HepG2 (cell line): ENCODE data around the gene CKS1B. TPM values are rescaled to one million over a fixed set of nuclear protein-coding genes. Genes with fewer than 3 reads are reported as not detected.

ENCODE experiments used
- BHLHE40 ChIP-seq: IDR thresholded peaks from 2 replicates; pipeline ENCODE4 v1.6.1; 2011; ENCODE audit warnings: low read length, improper control_type of control experiment
- CHCHD3 ChIP-seq: sonication (generic); formaldehyde crosslinking; IDR thresholded peaks from 2 replicates; pipeline ENCODE4 v1.8.0; 2022; ENCODE audit warnings: mild to moderate bottlenecking, missing genetic modification reagents, moderate library complexity
- EEA1 ChIP-seq: sonication (generic); formaldehyde crosslinking; IDR thresholded peaks from 2 replicates; pipeline ENCODE4 v1.5.1; 2020; ENCODE audit warnings: mild to moderate bottlenecking, missing genetic modification reagents, borderline replicate concordance
- EZH2 ChIP-seq: conservative IDR thresholded peaks from 2 replicates; pipeline ENCODE4 v1.6.1; 2012; ENCODE audit warnings: mild to moderate bottlenecking, low read depth, low read length, moderate library complexity
- FOXM1 ChIP-seq: sonication (generic); formaldehyde crosslinking; IDR thresholded peaks from 2 replicates; pipeline ENCODE4 v1.5.0; 2020; ENCODE audit warnings: missing genetic modification reagents
- HHEX ChIP-seq: IDR thresholded peaks from 2 replicates; pipeline ENCODE4 v1.6.1; 2016; ENCODE audit warnings: control low read depth
- HINFP ChIP-seq: sonication (generic); formaldehyde crosslinking; IDR thresholded peaks from 2 replicates; pipeline ENCODE4 v1.4.0; 2020; ENCODE audit warnings: low read depth, mild to moderate bottlenecking, missing genetic modification reagents
- KDM5A ChIP-seq: fragments of 200-600 bp; sonication (generic); IDR thresholded peaks from 2 replicates; pipeline ENCODE4 v1.7.0; 2018; ENCODE audit warnings: antibody characterized with exemption, mild to moderate bottlenecking, low read length, borderline replicate concordance
- KLF12 ChIP-seq: sonication (generic); formaldehyde crosslinking; IDR thresholded peaks from 2 replicates; pipeline ENCODE4 v1.4.0; 2020; ENCODE audit warnings: missing genetic modification reagents, borderline replicate concordance
- MEIS1 ChIP-seq: sonication (generic); formaldehyde crosslinking; IDR thresholded peaks from 2 replicates; pipeline ENCODE4 v1.9.0; 2021; ENCODE audit warnings: mild to moderate bottlenecking, missing genetic modification reagents, moderate library complexity, borderline replicate concordance
- MIER3 ChIP-seq: IDR thresholded peaks from 2 replicates; pipeline ENCODE4 v1.6.1; 2016; ENCODE audit warnings: missing compliant biosample characterization, borderline replicate concordance
- MTA1 ChIP-seq: sonication (generic); formaldehyde crosslinking; IDR thresholded peaks from 2 replicates; pipeline ENCODE4 v1.4.0; 2020; ENCODE audit warnings: missing genetic modification reagents, mild to moderate bottlenecking, borderline replicate concordance
- PAWR ChIP-seq: sonication (generic); formaldehyde crosslinking; IDR thresholded peaks from 2 replicates; pipeline ENCODE4 v1.4.0; 2020; ENCODE audit warnings: missing genetic modification reagents, mild to moderate bottlenecking, borderline replicate concordance
- TGIF2 ChIP-seq: IDR thresholded peaks from 2 replicates; pipeline ENCODE4 v1.6.1; 2016; ENCODE audit warnings: control low read depth, missing compliant biosample characterization
- ZBTB3 ChIP-seq: sonication (generic); formaldehyde crosslinking; IDR thresholded peaks from 2 replicates; pipeline ENCODE4 v1.4.0; 2020; ENCODE audit warnings: low read depth, mild to moderate bottlenecking, moderate library complexity, missing genetic modification reagents, borderline replicate concordance
- ZFP90 ChIP-seq: sonication (generic); formaldehyde crosslinking; IDR thresholded peaks from 2 replicates; pipeline ENCODE4 v1.8.0; 2022; ENCODE audit warnings: missing genetic modification reagents, mild to moderate bottlenecking, inconsistent platforms, borderline replicate concordance
- ZNF432 ChIP-seq: sonication (generic); formaldehyde crosslinking; IDR thresholded peaks from 2 replicates; pipeline ENCODE4 v1.5.0; 2020; ENCODE audit warnings: missing genetic modification reagents, mild to moderate bottlenecking, borderline replicate concordance
- ZNF563 ChIP-seq: sonication (generic); formaldehyde crosslinking; IDR thresholded peaks from 2 replicates; pipeline ENCODE4 v1.8.0; 2022; ENCODE audit warnings: mild to moderate bottlenecking, moderate library complexity, missing genetic modification reagents
- ZNF644 ChIP-seq: IDR thresholded peaks from 2 replicates; pipeline ENCODE4 v1.6.1; 2016; ENCODE audit warnings: low read depth
- ZNF7 ChIP-seq: IDR thresholded peaks from 2 replicates; pipeline ENCODE4 v1.6.1; 2016; ENCODE audit warnings: missing biosample characterization, missing genetic modification reagents
- polyA plus RNA-seq, 8 experiments: library from polyadenylated mRNA; depleted of rRNA in 3 of 8; stranded (reverse) in 7 of 8; unstranded in 1 of 8; fragments of >200 nt; fragmentation: Illumina TruSeq in 4 of 8; extraction: Trizol in 4 of 8; gene quantifications; 2 replicates each; pipeline versions ENCODE4 v1.2.1 to v1.2.3, GENCODE V29; 2011 to 2016; ENCODE audit warnings: low read depth in 4 of 8, missing spikeins in 1 of 8, mixed read lengths in 1 of 8; ENCODE audit not compliant: insufficient read depth in 1 of 8
- total RNA-seq, 5 experiments: library from RNA; depleted of rRNA; stranded (reverse); fragments of >200 nt; fragmentation: Illumina TruSeq; extraction: Trizol; gene quantifications; 2 replicates each; pipeline ENCODE4 v1.2.3, GENCODE V29; 2016; ENCODE audit warnings: low read depth in 1 of 5
- TF ChIP-seq, protein P1 (sequence below): sonication (generic); formaldehyde crosslinking; conservative IDR thresholded peaks from 2 replicates; pipeline ENCODE4 v1.8.0; 2022; ENCODE audit warnings: mild to moderate bottlenecking, moderate library complexity, missing genetic modification reagents
- TF ChIP-seq, protein P2 (sequence below): sonication (generic); formaldehyde crosslinking; IDR thresholded peaks from 2 replicates; pipeline ENCODE4 v1.5.0; 2020; ENCODE audit warnings: mild to moderate bottlenecking, missing genetic modification reagents, borderline replicate concordance

Gene CKS1B
- total and polyA plus RNA-seq, 2 of the 13 experiments (the other 11 are each of a cell fraction or from before 2014, with no cell fraction given): 217 to 222 TPM

DNA sequence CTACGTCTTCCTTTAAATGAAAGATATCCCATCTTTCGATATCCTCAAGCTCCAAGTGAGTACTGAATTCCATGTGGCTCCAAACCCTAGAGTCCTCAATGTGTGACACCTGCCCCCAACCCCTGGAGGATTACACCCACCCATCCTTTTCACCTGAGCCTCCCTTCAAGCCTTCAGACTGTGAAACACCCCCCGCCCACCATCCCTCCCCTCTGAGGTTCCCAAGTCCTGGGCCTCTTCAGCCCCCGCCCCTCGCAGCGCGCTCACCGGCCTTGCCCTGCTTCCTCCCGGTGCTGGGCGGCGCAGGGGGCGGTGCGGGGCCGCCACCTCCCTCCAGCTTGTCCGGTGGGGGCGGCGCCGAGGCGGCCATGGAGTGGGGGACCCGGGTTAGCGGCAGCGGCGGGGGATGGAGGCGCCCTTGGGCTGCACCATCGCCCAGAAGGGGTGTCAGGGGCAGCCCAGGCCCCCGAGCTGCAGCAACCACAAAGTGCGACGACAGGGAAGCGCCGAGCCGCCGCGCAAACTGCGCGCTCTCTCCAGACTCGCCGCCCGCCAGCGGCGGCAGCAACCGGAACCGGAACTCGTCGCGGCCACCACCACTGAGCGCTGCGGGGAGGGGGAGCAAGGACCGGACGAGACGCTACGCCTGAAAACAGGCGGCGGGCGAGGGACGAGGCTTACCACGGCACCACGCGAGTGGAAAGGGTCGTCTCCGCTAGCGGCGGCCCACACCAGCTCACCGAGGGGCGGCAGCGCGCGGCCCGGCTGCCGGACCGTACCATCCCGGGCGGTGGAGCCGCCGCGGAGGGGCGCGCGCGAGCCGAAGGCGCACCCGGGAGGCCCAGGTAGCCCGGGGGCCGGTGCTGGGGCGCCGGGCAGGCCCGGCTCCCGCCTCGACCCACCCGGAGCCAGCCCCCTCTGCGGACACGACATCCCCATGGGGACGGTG lies 13.0 kb upstream of the CKS1B start, which contains the start of gene PYGO2 (continued):
- TF ChIP-seq, protein P1, sequence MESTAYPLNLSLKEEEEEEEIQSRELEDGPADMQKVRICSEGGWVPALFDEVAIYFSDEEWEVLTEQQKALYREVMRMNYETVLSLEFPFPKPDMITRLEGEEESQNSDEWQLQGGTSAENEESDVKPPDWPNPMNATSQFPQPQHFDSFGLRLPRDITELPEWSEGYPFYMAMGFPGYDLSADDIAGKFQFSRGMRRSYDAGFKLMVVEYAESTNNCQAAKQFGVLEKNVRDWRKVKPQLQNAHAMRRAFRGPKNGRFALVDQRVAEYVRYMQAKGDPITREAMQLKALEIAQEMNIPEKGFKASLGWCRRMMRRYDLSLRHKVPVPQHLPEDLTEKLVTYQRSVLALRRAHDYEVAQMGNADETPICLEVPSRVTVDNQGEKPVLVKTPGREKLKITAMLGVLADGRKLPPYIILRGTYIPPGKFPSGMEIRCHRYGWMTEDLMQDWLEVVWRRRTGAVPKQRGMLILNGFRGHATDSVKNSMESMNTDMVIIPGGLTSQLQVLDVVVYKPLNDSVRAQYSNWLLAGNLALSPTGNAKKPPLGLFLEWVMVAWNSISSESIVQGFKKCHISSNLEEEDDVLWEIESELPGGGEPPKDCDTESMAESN (CRISPR knock-in tag): peak; percentile 79
- TF ChIP-seq ZBTB3 (CRISPR knock-in tag) (no peak; the same call in 1 of the 2 replicates), CHCHD3 (no peak), EEA1 (CRISPR knock-in tag) (0 out of 2 replicates have a peak, but pooled peaks have one; percentile 45), EZH2 (no peak), ZNF432 (CRISPR knock-in tag) (no peak), HINFP (no peak), KDM5A (peak; percentile 85), TGIF2 (no peak), MIER3 (0 out of 2 replicates have a peak, but pooled peaks have one; percentile 34), FOXM1 (CRISPR knock-in tag) (no peak), ZNF563 (CRISPR knock-in tag) (0 out of 2 replicates have a peak, but pooled peaks have one; percentile 62), MTA1 (peak; percentile 86; the same call in 1 of the 2 replicates), PAWR (CRISPR knock-in tag) (0 out of 2 replicates have a peak, but pooled peaks have one; percentile 15), BHLHE40 (peak; percentile 87), ZFP90 (CRISPR knock-in tag) (peak; percentile 73; the same call in 1 of the 2 replicates), ZNF644 (no peak), KLF12 (CRISPR knock-in tag) (peak; percentile 56; the same call in 1 of the 2 replicates), MEIS1 (no peak; the same call in 1 of the 2 replicates), HHEX (CRISPR knock-in tag) (no peak), ZNF7 (CRISPR knock-in tag) (no peak)
- TF ChIP-seq, protein P2, sequence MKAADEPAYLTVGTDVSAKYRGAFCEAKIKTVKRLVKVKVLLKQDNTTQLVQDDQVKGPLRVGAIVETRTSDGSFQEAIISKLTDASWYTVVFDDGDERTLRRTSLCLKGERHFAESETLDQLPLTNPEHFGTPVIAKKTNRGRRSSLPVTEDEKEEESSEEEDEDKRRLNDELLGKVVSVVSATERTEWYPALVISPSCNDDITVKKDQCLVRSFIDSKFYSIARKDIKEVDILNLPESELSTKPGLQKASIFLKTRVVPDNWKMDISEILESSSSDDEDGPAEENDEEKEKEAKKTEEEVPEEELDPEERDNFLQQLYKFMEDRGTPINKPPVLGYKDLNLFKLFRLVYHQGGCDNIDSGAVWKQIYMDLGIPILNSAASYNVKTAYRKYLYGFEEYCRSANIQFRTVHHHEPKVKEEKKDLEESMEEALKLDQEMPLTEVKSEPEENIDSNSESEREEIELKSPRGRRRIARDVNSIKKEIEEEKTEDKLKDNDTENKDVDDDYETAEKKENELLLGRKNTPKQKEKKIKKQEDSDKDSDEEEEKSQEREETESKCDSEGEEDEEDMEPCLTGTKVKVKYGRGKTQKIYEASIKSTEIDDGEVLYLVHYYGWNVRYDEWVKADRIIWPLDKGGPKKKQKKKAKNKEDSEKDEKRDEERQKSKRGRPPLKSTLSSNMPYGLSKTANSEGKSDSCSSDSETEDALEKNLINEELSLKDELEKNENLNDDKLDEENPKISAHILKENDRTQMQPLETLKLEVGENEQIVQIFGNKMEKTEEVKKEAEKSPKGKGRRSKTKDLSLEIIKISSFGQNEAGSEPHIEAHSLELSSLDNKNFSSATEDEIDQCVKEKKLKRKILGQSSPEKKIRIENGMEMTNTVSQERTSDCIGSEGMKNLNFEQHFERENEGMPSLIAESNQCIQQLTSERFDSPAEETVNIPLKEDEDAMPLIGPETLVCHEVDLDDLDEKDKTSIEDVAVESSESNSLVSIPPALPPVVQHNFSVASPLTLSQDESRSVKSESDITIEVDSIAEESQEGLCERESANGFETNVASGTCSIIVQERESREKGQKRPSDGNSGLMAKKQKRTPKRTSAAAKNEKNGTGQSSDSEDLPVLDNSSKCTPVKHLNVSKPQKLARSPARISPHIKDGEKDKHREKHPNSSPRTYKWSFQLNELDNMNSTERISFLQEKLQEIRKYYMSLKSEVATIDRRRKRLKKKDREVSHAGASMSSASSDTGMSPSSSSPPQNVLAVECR (CRISPR knock-in tag): peak; percentile 88
